Measurements from ENCODE around the gene ALKBH7. TPM values are rescaled to one million over a fixed set of nuclear protein-coding genes. Genes with fewer than 3 reads are reported as not detected.

ALKBH7 gene
- total and polyA plus RNA-seq, 2 donors (not counting 1 experiment from before 2014, with no cell fraction given) = 9.5 to 28.9 TPM

- H3K27ac ChIP-seq (ENCODE audit: insufficient read depth, low read length) = no peak overlapping the region
- DNase-seq (ENCODE audit: low read depth in 2 of 2) = no peak
- H3K9ac ChIP-seq (ENCODE audit: insufficient read depth, low read length) = no peak overlapping the region
- no peaks in the 10 kb centered on the region for H3K27me3 ChIP-seq (ENCODE audit: control insufficient read depth, insufficient read depth, low read length)
- H3K79me2 ChIP-seq (ENCODE audit: control insufficient read depth, insufficient read depth, low read length) = peaks cover 49% of the 10 kb centered on the region
- H3K36me3 ChIP-seq (ENCODE audit: control insufficient read depth, insufficient read depth, low read length) = peaks cover 52% of the 10 kb centered on the region
- H2AFZ ChIP-seq (ENCODE audit: low read length) = no peak overlapping the region
- no peaks in the 10 kb centered on the region for H3K9me3 ChIP-seq (ENCODE audit: control insufficient read depth, insufficient read depth, low read depth, low read length)
- no peak for TF ChIP-seq EZH2 (IDR thresholded peaks at IDR 0.05; ENCODE audit: low read length, missing control alignments)
- TF ChIP-seq, protein P1, sequence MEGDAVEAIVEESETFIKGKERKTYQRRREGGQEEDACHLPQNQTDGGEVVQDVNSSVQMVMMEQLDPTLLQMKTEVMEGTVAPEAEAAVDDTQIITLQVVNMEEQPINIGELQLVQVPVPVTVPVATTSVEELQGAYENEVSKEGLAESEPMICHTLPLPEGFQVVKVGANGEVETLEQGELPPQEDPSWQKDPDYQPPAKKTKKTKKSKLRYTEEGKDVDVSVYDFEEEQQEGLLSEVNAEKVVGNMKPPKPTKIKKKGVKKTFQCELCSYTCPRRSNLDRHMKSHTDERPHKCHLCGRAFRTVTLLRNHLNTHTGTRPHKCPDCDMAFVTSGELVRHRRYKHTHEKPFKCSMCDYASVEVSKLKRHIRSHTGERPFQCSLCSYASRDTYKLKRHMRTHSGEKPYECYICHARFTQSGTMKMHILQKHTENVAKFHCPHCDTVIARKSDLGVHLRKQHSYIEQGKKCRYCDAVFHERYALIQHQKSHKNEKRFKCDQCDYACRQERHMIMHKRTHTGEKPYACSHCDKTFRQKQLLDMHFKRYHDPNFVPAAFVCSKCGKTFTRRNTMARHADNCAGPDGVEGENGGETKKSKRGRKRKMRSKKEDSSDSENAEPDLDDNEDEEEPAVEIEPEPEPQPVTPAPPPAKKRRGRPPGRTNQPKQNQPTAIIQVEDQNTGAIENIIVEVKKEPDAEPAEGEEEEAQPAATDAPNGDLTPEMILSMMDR (conservative IDR thresholded peaks at IDR 0.05 in 1 of 2, IDR thresholded peaks at IDR 0.05 in 1 of 2; ENCODE audit: low read depth in 1 of 2, low read length in 2 of 2) = no peak
- H3K4me1 ChIP-seq (ENCODE audit: control insufficient read depth, extremely low read depth, insufficient read depth, low read length) = peaks cover 4% of the 10 kb centered on the region
- no peak overlapping the region for H3K4me3 ChIP-seq (replicated peaks in 1 of 4; ENCODE audit: control extremely low read depth in 1 of 4, insufficient read depth in 1 of 4, low read depth in 3 of 4, low read length in 4 of 4)
- H3K4me2 ChIP-seq (ENCODE audit: extremely low read depth, insufficient read depth, low read length) = no peak overlapping the region
- peaks cover 6% of the 10 kb centered on the region for H4K20me1 ChIP-seq (ENCODE audit: control insufficient read depth, extremely low read depth, insufficient read depth, low read length)
Observed at GRCh38 chr19:6418562-6418932, 46.0 kb downstream of the ALKBH7 start.

GRCh38 chr19:6421075-6422014 is 48.8 kb downstream of the ALKBH7 start:
- Histone ChIP-seq H3K9ac (ENCODE audit: insufficient read depth, low read length) (no peak overlapping the region), H3K4me3 (replicated peaks in 1 of 4; ENCODE audit: control extremely low read depth in 1 of 4, insufficient read depth in 1 of 4, low read depth in 3 of 4, low read length in 4 of 4) (peak overlapping the region in 1 of 4 experiments; percentile 4), H3K36me3 (ENCODE audit: control insufficient read depth, insufficient read depth, low read length) (peaks cover 35% of the 10 kb centered on the region), H3K4me2 (ENCODE audit: extremely low read depth, insufficient read depth, low read length) (peak overlapping the region; percentile 33), H3K79me2 (ENCODE audit: control insufficient read depth, insufficient read depth, low read length) (peaks cover 55% of the 10 kb centered on the region), H2AFZ (ENCODE audit: low read length) (no peak overlapping the region), H4K20me1 (ENCODE audit: control insufficient read depth, extremely low read depth, insufficient read depth, low read length) (peaks cover 6% of the 10 kb centered on the region), H3K4me1 (ENCODE audit: control insufficient read depth, extremely low read depth, insufficient read depth, low read length) (peaks cover 4% of the 10 kb centered on the region), H3K27me3 (ENCODE audit: control insufficient read depth, insufficient read depth, low read length) (no peaks in the 10 kb centered on the region), H3K27ac (ENCODE audit: insufficient read depth, low read length) (no peak overlapping the region), H3K9me3 (ENCODE audit: control insufficient read depth, insufficient read depth, low read depth, low read length) (no peaks in the 10 kb centered on the region)
- TF ChIP-seq, protein P1 (conservative IDR thresholded peaks at IDR 0.05 in 1 of 2, IDR thresholded peaks at IDR 0.05 in 1 of 2; ENCODE audit: low read depth in 1 of 2, low read length in 2 of 2) = no peak
- TF ChIP-seq EZH2 (IDR thresholded peaks at IDR 0.05; ENCODE audit: low read length, missing control alignments) = no peak
- no peak for DNase-seq (ENCODE audit: low read depth in 2 of 2)

DNA sequence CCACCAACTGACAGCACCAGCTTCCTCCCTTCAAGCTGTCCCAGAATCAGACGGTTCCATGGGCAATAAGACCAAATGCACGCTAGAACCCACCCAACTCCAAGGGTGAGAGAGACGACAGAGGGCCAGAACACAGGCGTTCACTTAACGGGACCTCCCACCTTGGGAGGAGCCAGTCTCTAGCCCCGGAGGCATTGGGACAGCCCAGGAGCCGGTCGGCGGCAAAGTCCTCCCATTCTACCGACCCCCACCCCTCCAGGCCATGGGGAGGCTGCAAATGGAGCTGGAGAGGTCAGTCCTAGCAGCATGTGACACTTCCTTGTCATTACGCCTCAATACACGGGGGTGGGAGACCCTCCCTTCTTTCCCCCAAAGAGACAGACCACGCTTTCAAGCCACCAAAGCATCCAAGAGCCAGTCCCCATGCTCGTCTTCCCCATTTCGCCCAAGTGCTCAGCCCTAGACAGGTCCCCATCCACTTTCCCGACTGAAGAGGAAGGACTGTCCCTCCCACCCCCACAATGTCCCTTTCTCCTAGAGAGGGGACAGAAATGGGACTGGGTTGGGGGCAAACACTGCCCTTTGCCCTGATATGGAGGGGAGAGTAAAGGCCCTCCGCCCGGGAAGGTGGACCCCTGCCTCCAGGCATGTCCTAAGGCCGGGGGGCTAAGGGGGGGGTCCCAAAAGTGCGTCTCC is 51.1 kb downstream of the ALKBH7 start:
- Histone ChIP-seq H3K4me2 (ENCODE audit: extremely low read depth, insufficient read depth, low read length) (peak overlapping the region; percentile 82), H3K79me2 (ENCODE audit: control insufficient read depth, insufficient read depth, low read length) (peaks cover 52% of the 10 kb centered on the region), H3K27ac (ENCODE audit: insufficient read depth, low read length) (peak overlapping the region; percentile 78), H3K4me3 (replicated peaks in 1 of 4; ENCODE audit: control extremely low read depth in 1 of 4, insufficient read depth in 1 of 4, low read depth in 3 of 4, low read length in 4 of 4) (peak overlapping the region; percentile 79 to 95 (median 88)), H3K27me3 (ENCODE audit: control insufficient read depth, insufficient read depth, low read length) (no peaks in the 10 kb centered on the region), H3K9ac (ENCODE audit: insufficient read depth, low read length) (peak overlapping the region; percentile 72), H3K36me3 (ENCODE audit: control insufficient read depth, insufficient read depth, low read length) (peaks cover 21% of the 10 kb centered on the region), H3K4me1 (ENCODE audit: control insufficient read depth, extremely low read depth, insufficient read depth, low read length) (peaks cover 4% of the 10 kb centered on the region), H3K9me3 (ENCODE audit: control insufficient read depth, insufficient read depth, low read depth, low read length) (no peaks in the 10 kb centered on the region), H2AFZ (ENCODE audit: low read length) (no peak overlapping the region), H4K20me1 (ENCODE audit: control insufficient read depth, extremely low read depth, insufficient read depth, low read length) (peaks cover 6% of the 10 kb centered on the region)
- DNase-seq (ENCODE audit: low read depth in 2 of 2) = peak; percentile 37 to 42
- TF ChIP-seq EZH2 (IDR thresholded peaks at IDR 0.05; ENCODE audit: low read length, missing control alignments) = no peak
